SW 1271 (cell line): ENCODE measurements around the gene AK8.

ENCODE experiments used
- DNase-seq, 2 experiments: peaks; one replicate each; lab custom pipeline; 2025; lab: John Stamatoyannopoulos, UW

AK8 gene, protein sequence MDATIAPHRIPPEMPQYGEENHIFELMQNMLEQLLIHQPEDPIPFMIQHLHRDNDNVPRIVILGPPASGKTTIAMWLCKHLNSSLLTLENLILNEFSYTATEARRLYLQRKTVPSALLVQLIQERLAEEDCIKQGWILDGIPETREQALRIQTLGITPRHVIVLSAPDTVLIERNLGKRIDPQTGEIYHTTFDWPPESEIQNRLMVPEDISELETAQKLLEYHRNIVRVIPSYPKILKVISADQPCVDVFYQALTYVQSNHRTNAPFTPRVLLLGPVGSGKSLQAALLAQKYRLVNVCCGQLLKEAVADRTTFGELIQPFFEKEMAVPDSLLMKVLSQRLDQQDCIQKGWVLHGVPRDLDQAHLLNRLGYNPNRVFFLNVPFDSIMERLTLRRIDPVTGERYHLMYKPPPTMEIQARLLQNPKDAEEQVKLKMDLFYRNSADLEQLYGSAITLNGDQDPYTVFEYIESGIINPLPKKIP

GRCh38 chr9:132877824-132878694 lies at the start of gene AK8:
TSS of gene AK8 (minus strand) at chr9:132878284. CDS start at chr9:132878255, 29 bp downstream.
- peak in 1 of 2 experiments; percentile 62 for DNase-seq

GRCh38 chr9:132927704-132928103 lies 49.6 kb upstream of the AK8 start:
- no peak for DNase-seq

GRCh38 chr9:132923346-132923902 lies 45.3 kb upstream of the AK8 start:
- no peak for DNase-seq

DNA sequence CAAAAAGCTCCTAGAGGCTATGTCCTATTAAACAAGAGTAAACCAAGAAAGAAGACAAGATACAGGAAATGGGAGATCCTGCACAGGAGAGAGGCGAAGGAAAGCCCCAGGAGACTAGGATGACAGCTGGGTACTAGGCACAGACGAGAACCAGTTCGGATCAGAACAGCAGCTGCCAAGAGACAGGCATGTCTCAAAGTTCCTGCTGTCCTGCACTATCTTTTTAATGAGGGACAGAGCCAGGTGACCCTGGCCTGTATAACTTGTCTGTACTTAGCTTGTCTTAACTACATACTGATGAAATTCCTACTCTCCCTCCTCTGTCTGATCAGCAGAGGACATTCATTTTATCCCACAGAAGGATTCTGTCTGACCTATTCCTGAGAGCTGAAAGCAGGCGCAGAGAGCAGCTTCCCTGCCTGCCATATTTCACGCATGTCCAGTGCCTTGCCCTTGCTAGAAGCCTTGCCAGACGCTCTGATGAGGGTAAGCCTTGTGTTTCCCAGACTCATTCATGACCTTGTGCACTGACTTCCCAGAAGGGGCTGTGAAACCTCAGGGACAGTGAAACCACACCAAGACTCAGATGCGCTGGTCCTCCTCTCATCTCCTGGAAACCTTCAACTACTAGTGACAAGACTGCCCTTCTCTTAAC lies 41.7 kb upstream of the AK8 start:
- no peak for DNase-seq

DNA sequence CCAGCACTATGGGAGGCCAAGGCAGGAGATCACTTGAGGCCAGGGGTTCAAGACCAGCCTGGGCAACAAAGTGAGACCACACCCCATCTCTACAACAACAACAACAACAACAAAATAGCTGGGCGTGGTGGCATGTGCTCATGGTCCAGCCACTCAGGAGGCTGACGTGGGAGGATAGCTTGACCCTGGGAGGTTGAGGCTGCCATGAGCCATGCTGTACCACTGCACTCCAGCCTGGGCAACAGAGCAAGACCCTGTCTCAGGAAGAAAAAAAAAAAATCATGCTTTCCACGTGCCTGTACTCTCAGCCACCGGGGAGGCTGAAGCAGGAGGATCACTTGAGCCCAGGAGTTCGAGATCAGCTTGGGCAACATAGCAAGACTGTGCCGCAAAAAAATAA lies 36.8 kb upstream of the AK8 start:
- DNase-seq = no peak

DNA sequence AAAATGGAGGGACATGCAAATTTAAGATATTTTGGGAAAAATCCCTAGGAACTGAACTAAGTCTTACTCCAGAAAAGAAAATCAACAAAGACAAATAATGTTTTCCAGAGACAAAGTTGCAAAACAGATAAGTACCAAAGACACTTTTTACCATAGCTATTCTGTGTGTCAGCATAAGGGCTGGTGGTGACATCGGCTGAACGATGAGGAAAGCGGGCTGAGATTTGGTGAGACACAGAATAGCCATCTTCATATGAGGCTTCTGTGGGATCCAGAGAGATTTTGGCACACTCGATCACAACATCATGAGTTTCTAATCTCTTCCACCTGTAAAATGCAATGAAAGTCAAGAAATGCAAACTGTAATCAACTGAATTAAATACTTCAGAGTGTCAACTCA lies 34.0 kb upstream of the AK8 start:
- no peak for DNase-seq

GRCh38 chr9:132910376-132910775 lies 32.3 kb upstream of the AK8 start:
- DNase-seq = no peak

- DNase-seq = no peak
Measured at GRCh38 chr9:132909311-132909710, 31.2 kb upstream of the AK8 start.

DNA sequence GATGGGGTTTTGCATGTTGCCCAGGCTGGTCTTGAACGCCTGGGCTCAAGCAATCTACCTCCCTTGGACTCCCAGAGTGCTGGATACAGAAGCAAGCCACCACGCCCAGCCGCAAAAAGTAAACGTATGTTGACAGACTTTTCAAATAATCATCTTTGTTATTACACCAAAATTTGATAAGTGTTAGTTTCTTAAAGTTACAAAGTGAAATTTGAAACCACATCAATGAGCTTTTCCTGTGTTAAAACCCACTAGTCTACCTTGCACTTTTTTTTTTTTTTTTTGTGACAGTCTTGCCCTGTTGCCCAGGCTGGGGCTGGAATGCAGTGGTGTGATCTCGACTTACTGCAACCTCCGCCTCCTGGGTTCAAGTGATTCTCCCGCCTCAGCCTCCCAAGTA lies 30.6 kb upstream of the AK8 start:
- DNase-seq = no peak

DNA sequence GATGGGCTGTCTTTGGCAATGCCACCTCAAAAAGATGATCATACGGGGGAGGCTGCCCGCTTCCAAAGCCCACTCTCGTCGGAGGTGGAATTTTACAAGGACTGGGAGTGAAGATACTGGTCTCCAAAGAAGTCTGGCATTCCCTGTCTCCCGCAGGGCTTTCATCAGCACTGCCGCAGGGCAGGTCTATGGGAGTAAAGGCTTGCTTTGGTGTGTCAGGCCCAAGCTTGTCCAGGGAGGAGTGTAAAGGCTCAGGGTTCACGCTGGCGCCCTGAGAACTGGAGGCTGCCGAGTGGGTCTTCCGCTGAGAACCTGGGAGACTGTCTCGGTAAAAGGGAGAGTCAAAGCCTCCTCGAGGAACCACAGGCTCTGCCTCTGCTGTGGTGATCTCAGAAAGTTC lies 27.6 kb upstream of the AK8 start:
- DNase-seq = no peak

DNA sequence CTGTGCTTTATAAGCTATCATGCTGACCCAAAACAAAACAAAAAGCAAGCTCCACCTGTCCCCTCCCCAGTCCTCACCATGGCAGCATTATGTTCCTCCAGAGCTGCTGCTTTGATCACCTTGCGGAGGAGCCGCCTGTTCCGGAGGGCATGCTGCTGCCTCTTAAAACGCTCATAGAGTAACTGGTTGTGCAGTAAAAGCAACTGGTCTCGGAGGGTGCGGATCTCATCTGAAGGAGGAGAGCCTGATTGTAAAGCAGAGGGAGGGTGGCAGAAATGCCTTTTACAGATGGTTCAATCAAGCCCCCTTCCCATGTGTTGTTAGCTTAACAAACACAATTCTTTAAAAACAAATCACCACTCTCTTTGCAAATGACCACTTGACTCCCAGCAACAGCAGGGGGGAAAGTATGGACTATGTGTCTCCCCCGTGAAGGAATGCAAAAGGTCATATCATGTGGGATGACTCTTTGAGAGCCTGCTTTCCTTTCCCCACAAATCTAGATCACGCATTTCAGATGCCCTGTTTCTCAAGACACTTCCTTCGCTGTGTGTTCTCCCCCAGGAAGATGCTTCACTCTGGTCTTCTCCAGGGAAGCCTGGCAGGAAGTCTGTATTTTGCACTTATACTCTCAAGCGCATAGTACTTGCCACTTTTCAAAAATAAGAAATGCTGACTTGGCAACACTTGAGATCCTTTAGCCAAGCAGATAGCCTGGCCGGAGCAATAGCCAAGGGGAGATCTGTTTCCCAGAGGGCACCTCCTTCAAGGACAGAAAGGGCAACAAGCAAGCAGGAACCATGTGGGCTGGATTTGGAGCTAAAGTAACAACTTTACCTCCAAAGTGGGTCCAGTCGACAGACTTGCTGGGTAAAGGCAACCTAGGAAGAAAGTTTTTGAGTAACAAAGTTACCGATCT lies 25.7 kb upstream of the AK8 start:
- DNase-seq = no peak

DNA sequence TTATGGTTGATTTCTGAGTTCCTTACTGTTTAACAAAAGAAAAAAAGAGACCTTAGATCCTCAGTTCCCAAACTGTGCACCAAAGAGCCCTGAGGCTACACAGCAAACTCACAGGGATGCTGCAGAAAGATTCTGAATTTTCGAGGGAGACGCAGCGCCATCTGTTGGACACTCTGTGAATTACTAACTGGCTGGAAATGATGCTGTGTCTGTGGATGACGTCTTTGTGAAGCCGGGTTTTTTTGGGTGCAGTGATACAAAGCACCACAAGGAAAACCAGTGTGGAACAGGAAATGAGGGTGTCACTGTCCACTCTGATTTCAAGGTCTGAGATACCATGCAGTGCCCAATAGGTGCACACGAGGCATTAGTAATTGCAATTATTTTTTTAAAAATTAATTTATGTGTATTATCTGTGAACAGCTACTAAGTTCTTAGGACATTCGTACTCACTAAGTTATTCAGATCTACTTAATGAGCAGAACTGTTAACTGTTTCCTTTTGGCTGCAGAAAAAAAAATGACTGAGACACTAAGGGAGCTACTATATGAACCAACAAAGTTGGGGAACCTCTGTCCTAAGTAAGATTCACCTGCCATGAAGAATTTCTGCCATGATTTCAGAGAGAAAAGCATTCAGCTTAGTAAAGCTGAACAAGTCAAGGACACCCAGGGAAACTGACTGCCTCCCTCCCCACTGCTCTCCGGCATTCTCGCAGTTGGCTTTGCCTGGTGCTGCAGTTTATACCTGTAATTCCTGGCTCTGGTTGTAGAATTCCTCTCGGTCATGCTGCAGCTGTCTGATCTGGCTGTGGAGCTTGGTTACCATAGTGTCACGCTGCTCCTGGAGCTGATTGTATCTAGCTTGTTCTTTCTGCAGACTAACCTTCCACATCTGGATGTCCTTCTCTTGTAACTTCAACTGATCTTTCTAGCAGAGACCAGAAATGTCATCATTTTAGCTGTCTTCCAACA lies 24.1 kb upstream of the AK8 start:
- DNase-seq = peak; percentile 43 to 83

DNA sequence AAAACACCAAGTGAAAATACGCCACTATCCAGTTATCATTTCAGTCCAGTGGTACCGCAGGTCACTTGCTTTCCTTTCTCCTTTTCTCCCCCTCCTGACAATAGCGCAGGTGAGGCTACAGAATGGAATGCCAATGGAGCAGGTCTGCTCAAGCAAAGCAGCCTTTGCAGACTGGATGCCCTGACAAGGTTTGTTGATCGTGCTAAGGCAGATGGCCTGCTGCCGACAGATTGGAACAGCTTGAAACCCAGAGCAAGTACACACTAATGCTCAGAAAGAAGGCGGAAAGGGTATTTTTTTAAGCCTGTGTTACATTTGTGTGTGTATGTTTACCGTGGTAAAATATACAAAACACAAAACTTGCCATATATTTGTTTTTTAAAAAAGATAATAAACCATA lies 20.0 kb upstream of the AK8 start:
- no peak for DNase-seq

DNA sequence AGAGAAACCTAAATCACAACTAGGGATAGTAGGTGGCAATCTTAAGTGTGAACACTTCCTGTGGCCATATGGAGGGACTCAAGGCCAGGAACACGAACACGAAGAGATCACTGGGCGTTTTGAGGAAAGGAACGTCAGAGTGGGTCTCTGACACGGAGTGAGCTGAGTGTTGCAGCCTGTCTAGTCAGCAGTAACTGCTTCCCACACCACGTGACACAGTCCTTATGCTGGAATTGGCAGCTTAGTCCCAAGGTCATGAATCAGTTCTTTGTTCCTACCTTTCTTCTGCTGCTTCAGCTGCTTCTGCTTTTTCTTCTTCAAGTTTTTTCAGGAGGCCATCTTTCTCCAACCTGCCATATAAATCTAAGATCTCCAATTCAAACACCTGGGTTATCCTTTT lies 18.8 kb upstream of the AK8 start:
- DNase-seq = no peak

- no peak for DNase-seq
Measured at GRCh38 chr9:132896264-132896663, 18.2 kb upstream of the AK8 start.

DNA sequence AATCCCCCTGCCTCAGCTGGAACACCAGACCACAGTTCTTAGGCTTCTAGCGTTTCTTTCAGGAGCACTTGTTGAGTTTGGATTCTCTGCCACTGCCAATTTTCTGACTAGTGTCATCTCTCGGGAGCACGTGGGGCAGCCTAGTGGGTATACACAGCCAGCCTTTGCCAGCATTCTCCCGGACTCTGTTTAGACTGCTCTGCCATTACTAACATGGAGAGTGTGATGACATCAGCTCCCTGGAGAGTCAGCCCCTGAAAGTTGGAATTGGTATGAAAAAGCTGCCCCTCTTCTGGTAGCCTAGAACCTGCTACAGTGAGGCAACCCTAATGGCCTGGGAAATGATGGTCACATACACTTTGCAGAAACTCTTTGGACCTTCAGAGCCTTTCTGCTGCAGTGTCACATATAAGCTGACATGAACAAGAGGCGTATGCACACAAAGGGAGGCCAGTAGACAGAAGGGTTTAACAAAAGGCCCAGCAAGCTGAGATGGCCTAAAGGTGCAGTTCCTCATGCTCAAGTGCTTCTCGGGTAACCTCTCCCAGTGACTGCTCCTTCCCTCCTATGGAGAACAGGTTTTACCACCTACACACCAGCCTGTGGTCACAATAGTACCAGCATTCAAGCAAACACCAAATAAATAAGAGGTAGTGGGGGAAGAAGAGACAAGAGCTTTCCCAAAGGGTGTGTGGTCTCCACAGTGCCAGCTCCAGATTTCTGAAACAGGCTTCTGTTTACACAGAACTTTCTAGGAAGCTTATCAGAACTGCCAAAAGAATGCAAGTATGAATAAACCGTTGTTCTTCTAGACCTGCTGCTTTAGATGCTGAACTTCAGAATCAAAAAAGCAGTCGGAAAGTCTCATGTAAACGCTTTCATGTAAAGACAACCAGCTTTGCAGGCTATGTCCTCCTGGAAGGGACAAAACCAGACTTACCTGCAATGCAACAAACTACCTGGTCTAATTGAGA lies 17.1 kb upstream of the AK8 start:
- DNase-seq = no peak

GRCh38 chr9:132894346-132894745 lies 16.3 kb upstream of the AK8 start:
- DNase-seq = no peak

- no peak for DNase-seq
Measured at GRCh38 chr9:132892400-132892799, 14.3 kb upstream of the AK8 start.

DNA sequence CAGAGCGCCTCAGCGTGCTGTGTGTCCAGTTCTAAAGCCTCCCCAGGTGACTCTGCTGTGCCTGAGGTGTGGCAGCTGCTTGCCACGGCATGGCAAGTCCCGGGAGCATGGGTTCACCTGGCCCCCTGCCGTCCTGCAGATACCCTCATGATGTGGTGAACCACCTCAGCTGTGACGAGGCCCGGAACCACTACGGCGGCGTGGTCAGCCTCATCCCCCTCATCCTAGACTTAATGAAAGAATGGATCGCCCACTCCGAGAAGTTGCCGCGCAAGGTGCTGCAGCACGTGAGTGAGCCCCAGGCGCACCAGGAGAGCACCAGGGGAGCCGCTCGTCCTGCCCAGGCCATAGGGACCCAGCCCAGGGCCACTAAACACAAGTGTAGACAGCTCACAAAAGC lies 10.1 kb upstream of the AK8 start:
- no peak for DNase-seq
